Chondrocyte (in vitro differentiated cells): Measurements from ENCODE around the gene ZSCAN18. TPM values are rescaled to one million over a fixed set of nuclear protein-coding genes. Genes with fewer than 3 reads are reported as not detected.

Source experiments
- DNase-seq: peaks from one replicate; pipeline ENCODE4 v3.0.0; 2021; ENCODE audit warnings: mixed read lengths, low spot score
- H3K27ac Mint-ChIP-seq: one replicate; pipeline ENCODE4 v1.8.0; 2021; ENCODE audit warnings: mild to moderate bottlenecking, moderate library complexity, mixed read lengths; ENCODE audit not compliant: unreplicated experiment
- H3K27me3 Mint-ChIP-seq: 2 replicates; pipeline ENCODE4 v1.8.0; 2021; ENCODE audit warnings: low read depth, mixed read lengths
- H3K36me3 Mint-ChIP-seq: 2 replicates; pipeline ENCODE4 v1.8.0; 2021; ENCODE audit warnings: low read depth, mixed read lengths
- H3K4me1 Mint-ChIP-seq: 2 replicates; pipeline ENCODE4 v1.8.0; 2021; ENCODE audit warnings: low read depth, mild to moderate bottlenecking, mixed read lengths
- H3K4me3 Mint-ChIP-seq: one replicate; pipeline ENCODE4 v1.8.0; 2021; ENCODE audit warnings: mild to moderate bottlenecking, moderate library complexity, mixed read lengths; ENCODE audit not compliant: unreplicated experiment
- H3K9me3 Mint-ChIP-seq: 2 replicates; pipeline ENCODE4 v1.8.0; 2021; ENCODE audit warnings: low read depth, mixed read lengths
- total RNA-seq: library from RNA; stranded (reverse); gene quantifications from 3 replicates; pipeline ENCODE4 v1.2.1, GENCODE V29; 2021
- TF ChIP-seq, protein P1 (sequence below): fragments of 200-600 bp; sonication (generic); IDR thresholded peaks from 2 replicates; pipeline ENCODE4 v1.5.0; 2021; ENCODE audit warnings: antibody characterized with exemption, mild to moderate bottlenecking, moderate library complexity

The ZSCAN18 gene
- total RNA-seq, 1 donor from 2014 or later = 39.4 TPM

DNA sequence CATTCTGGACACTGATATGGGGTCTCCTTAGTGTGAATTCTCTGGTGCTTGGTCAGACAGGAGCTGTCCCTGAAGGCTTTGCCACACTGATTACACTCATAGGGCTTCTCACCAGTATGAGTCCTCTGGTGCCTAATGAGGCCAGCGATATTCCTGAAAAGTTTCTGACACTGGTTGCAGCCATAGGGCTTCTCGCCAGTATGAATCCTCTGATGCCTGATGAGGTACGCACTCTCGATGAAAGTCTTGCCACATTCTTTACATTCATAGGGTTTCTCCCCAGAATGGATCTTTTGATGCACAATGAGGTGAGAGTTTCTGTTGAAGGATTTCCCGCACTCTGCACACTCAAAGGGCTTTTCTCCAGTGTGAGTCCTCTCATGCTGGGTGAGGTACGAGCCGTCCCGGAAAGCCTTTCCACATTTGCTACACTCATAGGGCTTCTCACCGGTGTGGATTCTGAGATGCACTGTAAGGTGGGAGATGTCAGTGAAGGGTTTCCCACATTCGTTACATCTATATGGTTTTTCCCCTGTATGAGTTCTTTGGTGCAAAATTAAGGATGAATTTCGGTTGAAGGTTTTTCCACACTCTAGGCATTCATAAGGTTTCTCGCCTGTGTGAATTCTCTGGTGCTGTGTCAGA lies 30.1 kb upstream of the ZSCAN18 start:
- Mint-ChIP-seq H3K9me3 (peaks cover 73% of the 10 kb centered on the region), H3K36me3 (peaks cover 79% of the 10 kb centered on the region), H3K27ac (no peak overlapping the region), H3K4me3 (no peak overlapping the region), H3K27me3 (no peaks in the 10 kb centered on the region), H3K4me1 (no peaks in the 10 kb centered on the region)
- DNase-seq = no peak
- TF ChIP-seq, protein P1, sequence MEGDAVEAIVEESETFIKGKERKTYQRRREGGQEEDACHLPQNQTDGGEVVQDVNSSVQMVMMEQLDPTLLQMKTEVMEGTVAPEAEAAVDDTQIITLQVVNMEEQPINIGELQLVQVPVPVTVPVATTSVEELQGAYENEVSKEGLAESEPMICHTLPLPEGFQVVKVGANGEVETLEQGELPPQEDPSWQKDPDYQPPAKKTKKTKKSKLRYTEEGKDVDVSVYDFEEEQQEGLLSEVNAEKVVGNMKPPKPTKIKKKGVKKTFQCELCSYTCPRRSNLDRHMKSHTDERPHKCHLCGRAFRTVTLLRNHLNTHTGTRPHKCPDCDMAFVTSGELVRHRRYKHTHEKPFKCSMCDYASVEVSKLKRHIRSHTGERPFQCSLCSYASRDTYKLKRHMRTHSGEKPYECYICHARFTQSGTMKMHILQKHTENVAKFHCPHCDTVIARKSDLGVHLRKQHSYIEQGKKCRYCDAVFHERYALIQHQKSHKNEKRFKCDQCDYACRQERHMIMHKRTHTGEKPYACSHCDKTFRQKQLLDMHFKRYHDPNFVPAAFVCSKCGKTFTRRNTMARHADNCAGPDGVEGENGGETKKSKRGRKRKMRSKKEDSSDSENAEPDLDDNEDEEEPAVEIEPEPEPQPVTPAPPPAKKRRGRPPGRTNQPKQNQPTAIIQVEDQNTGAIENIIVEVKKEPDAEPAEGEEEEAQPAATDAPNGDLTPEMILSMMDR = no peak

DNA sequence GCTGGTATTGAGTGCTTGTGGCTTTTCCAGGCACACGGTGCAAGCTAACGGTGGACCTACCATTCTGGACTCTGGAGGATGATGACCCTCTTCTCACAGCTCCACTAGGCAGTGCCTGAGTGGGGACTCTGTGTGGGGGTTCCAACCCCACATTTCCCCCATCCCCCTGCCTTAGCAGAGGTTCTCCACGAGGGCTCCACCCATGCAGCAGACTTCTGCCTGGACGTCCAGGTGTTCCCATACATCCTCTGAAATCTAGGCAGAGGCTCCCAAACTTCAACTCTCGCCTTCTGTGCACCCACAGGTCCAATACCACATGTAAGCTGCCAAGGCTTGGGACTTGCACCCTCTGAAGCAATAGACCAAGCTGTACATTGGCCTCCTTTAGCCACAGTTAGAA lies 25.3 kb upstream of the ZSCAN18 start:
- no peaks in the 10 kb centered on the region for H3K4me1 Mint-ChIP-seq
- peaks cover 59% of the 10 kb centered on the region for H3K36me3 Mint-ChIP-seq
- peaks cover 82% of the 10 kb centered on the region for H3K9me3 Mint-ChIP-seq
- DNase-seq = no peak
- H3K27ac Mint-ChIP-seq = no peak overlapping the region
- H3K27me3 Mint-ChIP-seq = no peaks in the 10 kb centered on the region
- H3K4me3 Mint-ChIP-seq = no peak overlapping the region
- TF ChIP-seq, protein P1 = no peak

DNA sequence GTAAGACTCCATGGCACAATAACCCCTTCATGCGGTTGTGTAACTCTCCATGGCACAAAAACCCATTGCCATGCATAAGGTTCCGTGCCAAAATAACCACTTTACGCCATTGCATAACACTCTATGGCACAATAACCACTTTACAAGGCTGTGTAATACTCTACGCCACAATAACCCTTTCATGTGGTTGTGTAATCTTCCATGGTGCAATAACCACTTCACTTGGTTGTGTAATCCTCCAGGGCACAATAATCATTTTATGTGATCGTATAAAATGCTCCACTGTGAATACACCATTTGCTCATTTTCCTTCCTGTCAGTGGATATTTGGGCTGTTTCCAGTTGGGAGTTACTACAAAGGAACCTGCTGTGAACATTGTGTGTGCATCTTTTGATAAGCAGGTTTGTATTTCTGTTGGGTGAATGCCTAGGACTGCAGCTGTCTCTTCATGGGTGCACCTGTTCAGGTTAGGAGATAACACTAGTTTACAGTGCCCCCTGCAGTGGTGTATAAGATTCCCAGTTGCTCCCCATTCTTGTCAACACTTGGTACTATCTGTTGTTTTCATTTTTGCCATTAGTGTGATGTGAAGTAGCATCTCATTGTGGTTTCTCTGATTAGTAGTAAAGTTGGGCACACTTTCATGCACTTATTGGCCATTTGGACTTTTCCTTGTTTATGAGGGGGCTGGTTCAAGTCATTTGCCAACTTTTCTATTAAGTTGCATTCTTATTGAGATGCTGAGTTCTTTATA lies 21.1 kb upstream of the ZSCAN18 start:
- H3K4me1 Mint-ChIP-seq = no peaks in the 10 kb centered on the region
- peaks cover 38% of the 10 kb centered on the region for H3K36me3 Mint-ChIP-seq
- peaks cover 81% of the 10 kb centered on the region for H3K9me3 Mint-ChIP-seq
- H3K27ac Mint-ChIP-seq = no peak overlapping the region
- TF ChIP-seq, protein P1 = no peak
- no peak for DNase-seq
- H3K4me3 Mint-ChIP-seq = no peak overlapping the region
- H3K27me3 Mint-ChIP-seq = no peaks in the 10 kb centered on the region

DNA sequence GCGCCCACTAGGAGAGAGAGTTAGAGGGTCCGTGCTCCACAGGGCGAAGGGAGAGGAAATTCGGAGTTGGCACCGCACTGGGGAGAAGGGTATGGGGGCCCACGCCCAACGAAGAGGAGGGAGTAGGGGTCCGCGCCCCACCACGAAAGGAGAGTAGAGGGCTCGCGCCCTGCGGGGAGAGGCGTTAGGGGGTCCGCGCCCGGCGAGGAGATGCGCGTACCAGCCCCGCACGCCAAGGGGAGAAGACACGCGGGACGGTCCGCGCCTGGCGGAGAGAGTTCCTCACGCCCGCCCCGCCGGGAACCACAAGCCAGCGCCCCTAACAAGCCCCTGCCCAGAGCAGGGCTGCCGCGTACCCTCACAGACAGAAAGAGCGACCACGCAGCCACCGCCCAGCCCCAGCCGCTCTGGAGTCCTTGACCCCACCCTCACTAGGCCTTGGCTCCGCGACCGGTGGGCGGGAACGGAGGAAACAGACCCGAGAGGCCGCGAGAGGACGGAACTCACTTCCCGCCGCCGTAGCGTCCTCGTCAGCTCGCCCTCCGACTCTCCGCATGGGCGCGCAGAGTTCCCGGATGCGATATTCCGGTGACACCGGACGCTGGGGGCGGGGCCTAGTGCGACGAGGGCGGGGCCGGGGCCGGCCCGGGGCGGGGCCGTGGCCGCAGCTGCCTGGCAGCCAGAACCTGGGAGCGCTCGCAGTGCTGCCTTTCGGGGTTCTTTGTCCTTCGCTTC lies 20.0 kb upstream of the ZSCAN18 start:
- peak; percentile 92 for DNase-seq
- no peaks in the 10 kb centered on the region for H3K4me1 Mint-ChIP-seq
- peaks cover 34% of the 10 kb centered on the region for H3K36me3 Mint-ChIP-seq
- peaks cover 74% of the 10 kb centered on the region for H3K9me3 Mint-ChIP-seq
- no peaks in the 10 kb centered on the region for H3K27me3 Mint-ChIP-seq
- no peak overlapping the region for H3K4me3 Mint-ChIP-seq
- no peak overlapping the region for H3K27ac Mint-ChIP-seq
- TF ChIP-seq, protein P1 = no peak

DNA sequence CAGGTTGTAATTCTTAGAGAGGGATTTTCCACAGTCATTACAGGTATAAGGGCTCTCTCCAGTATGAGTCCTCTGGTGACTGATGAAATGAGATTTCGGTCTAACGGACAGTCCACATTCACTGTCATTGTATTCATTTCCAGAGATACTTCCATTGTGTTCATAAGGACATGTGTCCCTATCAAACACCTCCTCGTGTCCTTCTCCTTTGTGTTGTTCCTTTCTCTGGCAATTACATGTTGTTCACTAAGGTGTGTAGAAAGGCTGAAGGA lies 10.5 kb upstream of the ZSCAN18 start:
- TF ChIP-seq, protein P1 = no peak
- peaks cover 60% of the 10 kb centered on the region for H3K9me3 Mint-ChIP-seq
- H3K36me3 Mint-ChIP-seq = peaks cover 25% of the 10 kb centered on the region
- no peak for DNase-seq
- no peak overlapping the region for H3K27ac Mint-ChIP-seq
- H3K27me3 Mint-ChIP-seq = no peaks in the 10 kb centered on the region
- no peak overlapping the region for H3K4me3 Mint-ChIP-seq
- H3K4me1 Mint-ChIP-seq = no peaks in the 10 kb centered on the region
